BLaER1 (cell line): ENCODE results near the gene NIPSNAP2.
"Not testable (repeated sequence)": the region's sequence is repeated elsewhere in the genome, so short reads cannot be mapped to it uniquely, and the experiment has no call there.

Experiments used
- H3K27ac ChIP-seq: shearing (Covaris generic); formaldehyde crosslinking; 2 replicates; pipeline ENCODE4 v1.8.1; 2022
- H3K27me3 ChIP-seq: shearing (Covaris generic); formaldehyde crosslinking; 2 replicates; pipeline ENCODE4 v1.8.1; 2022
- H3K36me3 ChIP-seq: shearing (Covaris generic); formaldehyde crosslinking; 2 replicates; pipeline ENCODE4 v1.8.1; 2022
- H3K4me1 ChIP-seq: shearing (Covaris generic); formaldehyde crosslinking; 2 replicates; pipeline ENCODE4 v1.8.1; 2022
- H3K4me2 ChIP-seq: shearing (Covaris generic); formaldehyde crosslinking; 2 replicates; pipeline ENCODE4 v1.8.1; 2022
- H3K4me3 ChIP-seq: shearing (Covaris generic); formaldehyde crosslinking; 2 replicates; pipeline ENCODE4 v1.8.1; 2022
- H3K9ac ChIP-seq: shearing (Covaris generic); formaldehyde crosslinking; 2 replicates; pipeline ENCODE4 v1.8.1; 2022
- H3K9me3 ChIP-seq: shearing (Covaris generic); formaldehyde crosslinking; 2 replicates; pipeline ENCODE4 v1.8.1; 2022
- H4K20me1 ChIP-seq: shearing (Covaris generic); formaldehyde crosslinking; 2 replicates; pipeline ENCODE4 v1.8.1; 2022
- Cebpa-rat ChIP-seq: shearing (Covaris generic); IDR thresholded peaks from 2 replicates; pipeline ENCODE4 v1.8.1; 2022

The NIPSNAP2 gene

GRCh38 chr7:56007891-56008290, 43.5 kb downstream of the NIPSNAP2 start:
- H3K27ac ChIP-seq, result no peak overlapping the region
- TF ChIP-seq Cebpa-rat, result no peak
- H3K4me2 ChIP-seq, result no peak overlapping the region

GRCh38 chr7:56009695-56010094, 45.3 kb downstream of the NIPSNAP2 start:
- Histone ChIP-seq H3K4me1 (peaks cover 28% of the 10 kb centered on the region), H3K9me3 (no peaks in the 10 kb centered on the region), H3K27me3 (no peaks in the 10 kb centered on the region), H3K4me2 (no peak overlapping the region), H3K9ac (no peak overlapping the region), H4K20me1 (no peaks in the 10 kb centered on the region), H3K4me3 (no peak overlapping the region), H3K27ac (no peak overlapping the region), H3K36me3 (peaks cover 39% of the 10 kb centered on the region)
- TF ChIP-seq Cebpa-rat, result no peak

More at GRCh38 chr7:56007891-56008290, 43.5 kb downstream of the NIPSNAP2 start:
- H3K9me3 ChIP-seq, result no peaks in the 10 kb centered on the region
- H3K4me3 ChIP-seq, result no peak overlapping the region
- H3K4me1 ChIP-seq, result peaks cover 38% of the 10 kb centered on the region
- no peak overlapping the region for H3K9ac ChIP-seq
- H3K36me3 ChIP-seq, result peaks cover 22% of the 10 kb centered on the region
- no peaks in the 10 kb centered on the region for H4K20me1 ChIP-seq
- H3K27me3 ChIP-seq, result no peaks in the 10 kb centered on the region

- not testable (repeated sequence) for H3K9me3 ChIP-seq, H3K4me2 ChIP-seq
- peaks cover 87% of the 10 kb centered on the region for H3K36me3 ChIP-seq
Measured at GRCh38 chr7:56017015-56017414, 52.6 kb downstream of the NIPSNAP2 start.

DNA sequence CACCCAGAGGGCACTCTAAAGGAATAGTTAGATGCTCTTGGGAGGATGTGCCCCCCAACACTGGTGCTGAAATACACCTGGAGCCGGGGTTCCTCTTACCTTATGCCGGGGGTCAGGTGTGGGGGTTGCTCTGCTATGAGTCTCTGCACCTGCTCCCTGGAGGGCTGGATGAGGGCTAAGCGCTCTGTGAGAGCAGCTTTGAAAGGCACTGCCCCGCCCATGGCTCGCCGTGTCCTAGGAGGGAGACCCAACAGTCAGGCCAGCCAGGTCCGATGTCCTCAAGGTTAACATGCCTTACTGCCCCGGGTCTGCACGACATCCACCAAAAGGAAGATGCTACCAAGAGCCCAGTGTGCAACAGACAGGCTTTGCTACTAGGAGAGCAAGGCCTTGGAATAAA, 55.1 kb downstream of the NIPSNAP2 start:
- Histone ChIP-seq H3K9me3 (no peaks in the 10 kb centered on the region), H3K9ac (no peak overlapping the region), H3K27me3 (no peaks in the 10 kb centered on the region), H3K4me3 (no peak overlapping the region), H3K4me1 (peaks cover 11% of the 10 kb centered on the region), H3K27ac (no peak overlapping the region), H3K4me2 (no peak overlapping the region), H4K20me1 (no peaks in the 10 kb centered on the region), H3K36me3 (peaks cover 74% of the 10 kb centered on the region)
- no peak for TF ChIP-seq Cebpa-rat

More at GRCh38 chr7:56017015-56017414, 52.6 kb downstream of the NIPSNAP2 start:
- not testable (repeated sequence) for H3K27ac ChIP-seq, H3K9ac ChIP-seq, H4K20me1 ChIP-seq, H3K4me1 ChIP-seq, H3K27me3 ChIP-seq, H3K4me3 ChIP-seq

DNA sequence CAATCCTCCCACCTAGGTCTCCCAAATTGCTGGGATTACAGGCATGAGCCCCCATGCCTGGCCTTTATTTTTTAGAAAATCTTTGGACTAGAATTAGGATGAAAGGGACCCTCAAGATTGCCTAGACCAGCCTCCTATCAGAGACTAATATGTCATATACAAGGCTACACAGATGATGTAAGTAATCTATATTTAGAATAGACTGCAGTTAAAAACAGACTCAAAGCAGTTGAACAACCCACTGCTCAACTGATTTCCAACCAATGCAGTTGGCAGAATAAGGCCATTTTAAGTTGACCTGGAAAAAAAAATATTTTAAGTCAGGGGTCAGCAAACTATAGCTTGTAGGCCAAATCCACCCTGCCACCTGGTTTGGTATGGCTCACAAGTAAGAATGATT, 59.1 kb downstream of the NIPSNAP2 start:
- peak overlapping the region; percentile 16; the same call in 1 of the 2 replicates for H3K4me2 ChIP-seq
- peaks cover 79% of the 10 kb centered on the region for H3K36me3 ChIP-seq
- H4K20me1 ChIP-seq, result no peaks in the 10 kb centered on the region
- H3K4me3 ChIP-seq, result no peak overlapping the region
- peaks cover 11% of the 10 kb centered on the region for H3K4me1 ChIP-seq
- no peak for TF ChIP-seq Cebpa-rat
- H3K9me3 ChIP-seq, result no peaks in the 10 kb centered on the region
- no peak overlapping the region for H3K9ac ChIP-seq
- no peak overlapping the region for H3K27ac ChIP-seq
- H3K27me3 ChIP-seq, result no peaks in the 10 kb centered on the region

- H3K4me3 ChIP-seq, result no peak overlapping the region
- no peaks in the 10 kb centered on the region for H4K20me1 ChIP-seq
- peaks cover 11% of the 10 kb centered on the region for H3K4me1 ChIP-seq
- H3K4me2 ChIP-seq, result no peak overlapping the region
- peaks cover 78% of the 10 kb centered on the region for H3K36me3 ChIP-seq
- no peaks in the 10 kb centered on the region for H3K27me3 ChIP-seq
- H3K9me3 ChIP-seq, result no peaks in the 10 kb centered on the region
- H3K9ac ChIP-seq, result no peak overlapping the region
- no peak overlapping the region for H3K27ac ChIP-seq
- TF ChIP-seq Cebpa-rat, result no peak
Measured at GRCh38 chr7:56026538-56026937, 62.2 kb downstream of the NIPSNAP2 start.

DNA sequence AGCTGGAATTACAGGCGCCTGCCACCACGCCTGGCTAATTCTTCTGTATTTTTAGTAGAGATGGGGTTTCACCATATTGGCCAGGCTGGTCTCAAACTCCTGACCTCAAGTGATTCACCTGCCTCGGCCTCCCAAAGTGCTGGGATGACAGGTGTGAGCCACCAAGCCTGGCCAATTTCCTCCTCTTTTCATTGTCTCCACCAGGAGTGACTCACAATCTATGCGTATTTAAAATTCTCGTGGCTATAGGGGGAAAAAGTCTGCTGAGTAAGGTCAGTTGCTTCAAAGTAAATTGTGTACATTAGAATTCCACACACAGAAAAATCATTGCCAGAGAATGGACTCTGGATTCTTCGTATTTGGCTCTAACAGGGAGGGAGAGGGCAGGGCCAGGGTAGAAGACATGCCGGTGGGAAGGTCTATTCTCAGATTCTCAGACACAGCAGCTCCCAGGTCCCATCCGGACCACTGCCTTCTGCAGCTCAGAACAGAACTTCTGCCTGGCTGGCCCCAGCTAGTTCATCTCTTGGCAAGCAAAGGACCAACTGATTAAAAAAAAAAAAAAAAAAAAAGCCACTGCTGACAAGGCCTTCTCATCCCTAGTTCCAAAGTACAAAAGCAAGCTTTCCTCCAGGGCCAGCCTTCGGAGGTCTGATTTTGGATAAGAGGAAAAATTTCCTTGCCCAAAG, 64.7 kb downstream of the NIPSNAP2 start:
- H3K36me3 ChIP-seq, result peaks cover 77% of the 10 kb centered on the region
- H3K4me2 ChIP-seq, result no peak overlapping the region
- no peaks in the 10 kb centered on the region for H4K20me1 ChIP-seq
- no peak for TF ChIP-seq Cebpa-rat
- no peaks in the 10 kb centered on the region for H3K27me3 ChIP-seq
- no peak overlapping the region for H3K4me3 ChIP-seq
- H3K27ac ChIP-seq, result no peak overlapping the region
- H3K9ac ChIP-seq, result no peak overlapping the region
- no peaks in the 10 kb centered on the region for H3K9me3 ChIP-seq
- H3K4me1 ChIP-seq, result peaks cover 15% of the 10 kb centered on the region; the same call in 1 of the 2 replicates

- H3K4me1 ChIP-seq, result peaks cover 24% of the 10 kb centered on the region
- H3K9ac ChIP-seq, result no peak overlapping the region
- TF ChIP-seq Cebpa-rat, result no peak
- H3K4me2 ChIP-seq, result no peak overlapping the region
- no peaks in the 10 kb centered on the region for H4K20me1 ChIP-seq
- H3K27ac ChIP-seq, result no peak overlapping the region
- H3K4me3 ChIP-seq, result no peak overlapping the region
- no peaks in the 10 kb centered on the region for H3K27me3 ChIP-seq
- H3K9me3 ChIP-seq, result no peaks in the 10 kb centered on the region
- H3K36me3 ChIP-seq, result peaks cover 71% of the 10 kb centered on the region
Measured at GRCh38 chr7:56030340-56030739, 66.0 kb downstream of the NIPSNAP2 start.

- not testable (repeated sequence) for H3K27me3 ChIP-seq, H3K9me3 ChIP-seq, H3K27ac ChIP-seq, H3K4me2 ChIP-seq, H4K20me1 ChIP-seq, H3K9ac ChIP-seq, H3K4me3 ChIP-seq
- peaks cover 59% of the 10 kb centered on the region for H3K36me3 ChIP-seq
- peaks cover 24% of the 10 kb centered on the region for H3K4me1 ChIP-seq
Measured at GRCh38 chr7:56031556-56031955, 67.2 kb downstream of the NIPSNAP2 start.

GRCh38 chr7:56032578-56032977, 68.2 kb downstream of the NIPSNAP2 start:
- H3K36me3 ChIP-seq, result peaks cover 49% of the 10 kb centered on the region
- H3K9me3 ChIP-seq, H3K9ac ChIP-seq, H4K20me1 ChIP-seq, H3K27me3 ChIP-seq, H3K27ac ChIP-seq, H3K4me3 ChIP-seq, H3K4me2 ChIP-seq: not testable (repeated sequence)
- peaks cover 24% of the 10 kb centered on the region for H3K4me1 ChIP-seq
